Testis (tissue), 2 donors: ENCODE measurements around the gene ZNF792.

Experiments used
- POLR2A ChIP-seq: fragments of 450-650 bp; IDR thresholded peaks from one replicate; pipeline ENCODE4 v1.6.1; 2017; ENCODE audit warnings: antibody characterized with exemption, mild to moderate bottlenecking, moderate library complexity
- TF ChIP-seq, protein P1 (sequence below), 3 experiments: fragments of 450-650 bp in 2 of 3; fragments of 200-600 bp in 1 of 3; sonication (generic) in 1 of 3; IDR thresholded peaks; one replicate each; pipeline ENCODE4 v1.5.1; 2016 to 2019; ENCODE audit warnings: antibody characterized with exemption in 3 of 3, mild to moderate bottlenecking in 2 of 3, moderate library complexity in 1 of 3

GRCh38 chr19:34961775-34962686 lies 2.0 kb downstream of the ZNF792 start:
- TF ChIP-seq, protein P1, sequence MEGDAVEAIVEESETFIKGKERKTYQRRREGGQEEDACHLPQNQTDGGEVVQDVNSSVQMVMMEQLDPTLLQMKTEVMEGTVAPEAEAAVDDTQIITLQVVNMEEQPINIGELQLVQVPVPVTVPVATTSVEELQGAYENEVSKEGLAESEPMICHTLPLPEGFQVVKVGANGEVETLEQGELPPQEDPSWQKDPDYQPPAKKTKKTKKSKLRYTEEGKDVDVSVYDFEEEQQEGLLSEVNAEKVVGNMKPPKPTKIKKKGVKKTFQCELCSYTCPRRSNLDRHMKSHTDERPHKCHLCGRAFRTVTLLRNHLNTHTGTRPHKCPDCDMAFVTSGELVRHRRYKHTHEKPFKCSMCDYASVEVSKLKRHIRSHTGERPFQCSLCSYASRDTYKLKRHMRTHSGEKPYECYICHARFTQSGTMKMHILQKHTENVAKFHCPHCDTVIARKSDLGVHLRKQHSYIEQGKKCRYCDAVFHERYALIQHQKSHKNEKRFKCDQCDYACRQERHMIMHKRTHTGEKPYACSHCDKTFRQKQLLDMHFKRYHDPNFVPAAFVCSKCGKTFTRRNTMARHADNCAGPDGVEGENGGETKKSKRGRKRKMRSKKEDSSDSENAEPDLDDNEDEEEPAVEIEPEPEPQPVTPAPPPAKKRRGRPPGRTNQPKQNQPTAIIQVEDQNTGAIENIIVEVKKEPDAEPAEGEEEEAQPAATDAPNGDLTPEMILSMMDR (IDR thresholded peaks at IDR 0.05): no peak
- no peak for TF ChIP-seq POLR2A
